ENCODE measurements around the gene COL6A1. TPM values are rescaled to one million over a fixed set of nuclear protein-coding genes. Genes with fewer than 3 reads are reported as not detected.

The COL6A1 gene
- total and polyA plus RNA-seq, 10 donors = 76.5 to 190 (median 129) TPM

GRCh38 chr21:46017148-46017547 is 35.6 kb downstream of the COL6A1 start:
- H3K27ac ChIP-seq = no peak overlapping the region
- H3K9me3 ChIP-seq = no peaks in the 10 kb centered on the region
- TF ChIP-seq POLR2A (IDR thresholded peaks at IDR 0.05) (no peak), POLR2AphosphoS5 (IDR thresholded peaks at IDR 0.05) (no peak), CTCF (IDR thresholded peaks at IDR 0.05 in 8 of 11, conservative IDR thresholded peaks at IDR 0.05 in 3 of 11) (no peak)
- DNase-seq = no peak
- no peaks in the 10 kb centered on the region for H3K36me3 ChIP-seq
- peaks cover 0 to 45% (median 0%) of the 10 kb centered on the region in 7 donors for H3K27me3 ChIP-seq (replicated peaks in 1 of 7)
- no peak overlapping the region for H3K4me3 ChIP-seq
- intact Hi-C loops (cut with DNase I; ENCODE audit: low total_unique reads) = no loop called here
- H3K4me1 ChIP-seq = peaks cover 0 to 3% (median 0%) of the 10 kb centered on the region in 6 donors

GRCh38 chr21:46017695-46018094 is 36.1 kb downstream of the COL6A1 start:
- Histone ChIP-seq H3K4me3 (no peak overlapping the region), H3K36me3 (no peaks in the 10 kb centered on the region), H3K27me3 (replicated peaks in 1 of 7) (peaks cover 0 to 50% (median 0%) of the 10 kb centered on the region in 7 donors), H3K27ac (no peak overlapping the region), H3K4me1 (peaks cover 0 to 3% (median 0%) of the 10 kb centered on the region in 6 donors), H3K9me3 (no peaks in the 10 kb centered on the region)
- TF ChIP-seq POLR2A (IDR thresholded peaks at IDR 0.05) (no peak), CTCF (IDR thresholded peaks at IDR 0.05 in 8 of 11, conservative IDR thresholded peaks at IDR 0.05 in 3 of 11) (no peak)
- DNase-seq = no peak
- intact Hi-C loops (cut with DNase I; ENCODE audit: low total_unique reads) = no loop called here
- WGBS, 5 donors = 79 to 90% (median 89%) methylated on average over 4 of the region's 4 CpGs

GRCh38 chr21:46018615-46019014 is 37.0 kb downstream of the COL6A1 start:
- no peaks in the 10 kb centered on the region for H3K36me3 ChIP-seq
- H3K4me1 ChIP-seq = peaks cover 0 to 3% (median 0%) of the 10 kb centered on the region in 6 donors
- no peak overlapping the region for H3K27ac ChIP-seq
- H3K27me3 ChIP-seq (replicated peaks in 1 of 7) = peaks cover 0 to 56% (median 0%) of the 10 kb centered on the region in 7 donors
- no peak for DNase-seq
- H3K9me3 ChIP-seq = no peaks in the 10 kb centered on the region
- no peak overlapping the region for H3K4me3 ChIP-seq
- TF ChIP-seq CTCF (IDR thresholded peaks at IDR 0.05 in 8 of 11, conservative IDR thresholded peaks at IDR 0.05 in 3 of 11) (no peak), POLR2A (IDR thresholded peaks at IDR 0.05) (no peak), POLR2AphosphoS5 (IDR thresholded peaks at IDR 0.05) (no peak)
- intact Hi-C loops (cut with DNase I; ENCODE audit: low total_unique reads) = no loop called here
- WGBS, 5 donors = 58 to 66% (median 60%) methylated on average over 3 of the region's 3 CpGs

- TF ChIP-seq POLR2AphosphoS5 (IDR thresholded peaks at IDR 0.05) = no peak
- TF ChIP-seq POLR2A (IDR thresholded peaks at IDR 0.05) = no peak
- TF ChIP-seq CTCF (IDR thresholded peaks at IDR 0.05 in 8 of 11, conservative IDR thresholded peaks at IDR 0.05 in 3 of 11) = no peak
- no peak for DNase-seq
- intact Hi-C loops (cut with DNase I; ENCODE audit: low total_unique reads) = no loop called here
- Histone ChIP-seq H3K9me3 (no peaks in the 10 kb centered on the region), H3K4me3 (no peak overlapping the region), H3K36me3 (no peaks in the 10 kb centered on the region), H3K27me3 (replicated peaks in 1 of 7) (peaks cover 0 to 58% (median 0%) of the 10 kb centered on the region in 7 donors), H3K27ac (no peak overlapping the region), H3K4me1 (peaks cover 0 to 3% (median 0%) of the 10 kb centered on the region in 6 donors)
- 75 to 85% (median 82%) methylated on average over 6 of the region's 6 CpGs for WGBS, 5 donors
Measured at GRCh38 chr21:46020581-46020980, 39.0 kb downstream of the COL6A1 start.

All from spleen (tissue), 11 donors.